ENCODE measurements around the gene EMID1. TPM values are rescaled to one million over a fixed set of nuclear protein-coding genes. Genes with fewer than 3 reads are reported as not detected.

The EMID1 gene
- total RNA-seq, result 1 to 10 TPM; 1.1 to 4.6 (median 2.3) TPM

DNA sequence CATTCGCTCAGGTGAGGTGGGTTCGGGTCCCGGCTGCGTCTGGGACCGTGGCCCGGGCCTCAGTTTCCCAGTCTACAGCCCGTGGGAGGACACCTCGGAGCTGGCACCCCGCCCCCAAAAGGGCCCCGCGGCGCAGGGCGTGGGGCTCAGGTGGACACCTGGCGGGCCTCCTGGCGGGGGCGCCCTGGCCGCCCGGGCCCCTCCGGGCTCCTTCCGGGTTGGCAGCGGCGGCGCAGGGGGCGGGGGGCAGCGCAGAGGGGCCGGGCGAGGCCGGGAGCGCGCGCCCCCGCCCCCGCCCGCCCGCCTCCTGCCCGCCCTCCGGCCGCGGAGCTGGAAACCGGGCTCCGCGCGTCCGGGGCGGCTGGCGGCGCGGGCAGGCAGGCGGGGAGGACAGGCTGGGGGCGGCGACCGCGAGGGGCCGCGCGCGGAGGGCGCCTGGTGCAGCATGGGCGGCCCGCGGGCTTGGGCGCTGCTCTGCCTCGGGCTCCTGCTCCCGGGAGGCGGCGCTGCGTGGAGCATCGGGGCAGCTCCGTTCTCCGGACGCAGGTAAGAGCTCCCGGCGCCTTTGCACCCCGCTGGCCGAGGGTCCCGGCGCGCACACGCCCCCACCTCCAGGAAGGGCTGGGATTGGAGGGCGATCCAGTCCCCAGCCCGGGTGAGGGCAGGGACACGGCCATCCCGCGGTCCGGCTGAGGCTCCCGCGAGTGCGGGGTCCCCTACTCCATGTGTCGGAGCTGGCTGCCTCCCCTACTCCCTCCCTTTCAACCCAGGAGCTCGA lies at the start of gene EMID1:
TSS of gene EMID1 (plus strand) at position 303 of the 778 bp plus-strand sequence. CDS start at position 446, 143 bp downstream.
- intact Hi-C loops (cut with DNase I; ENCODE audit: low total_unique reads), result no loop called here
- no peak within 1 kb of the TSS for H3K27ac ChIP-seq

DNA sequence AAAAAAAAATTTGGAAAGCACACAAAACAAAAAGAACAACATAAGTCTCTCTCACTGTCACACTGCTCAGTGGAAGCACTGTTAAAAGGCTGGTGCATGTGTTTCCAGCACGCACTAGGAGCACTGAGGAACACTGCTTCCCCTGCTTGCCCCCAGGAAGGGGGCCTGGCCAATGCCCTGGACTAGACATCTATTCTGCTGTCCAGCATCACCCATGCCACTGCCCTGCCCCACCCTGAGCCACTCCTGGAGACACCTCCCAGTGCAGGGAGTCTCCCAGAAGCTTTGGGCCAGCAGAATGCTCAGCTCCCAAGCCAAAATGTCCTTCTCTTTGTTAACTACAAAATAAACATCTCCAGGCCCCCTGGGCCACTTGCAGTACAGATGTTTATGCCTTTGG lies 49.7 kb upstream of the EMID1 start:
- intact Hi-C loops (cut with DNase I; ENCODE audit: low total_unique reads), result no loop called here
- Histone ChIP-seq H3K9me3 (no peaks in the 10 kb centered on the region), H3K27me3 (no peaks in the 10 kb centered on the region), H3K27ac (no peak overlapping the region), H3K4me1 (no peaks in the 10 kb centered on the region), H3K36me3 (no peaks in the 10 kb centered on the region), H3K4me3 (no peak overlapping the region)
- no peak for DNase-seq (ENCODE audit: low spot score in 2 of 2)
- TF ChIP-seq POLR2A (IDR thresholded peaks at IDR 0.05) (no peak), POLR2AphosphoS5 (IDR thresholded peaks at IDR 0.05) (no peak)
- TF ChIP-seq, protein P1, sequence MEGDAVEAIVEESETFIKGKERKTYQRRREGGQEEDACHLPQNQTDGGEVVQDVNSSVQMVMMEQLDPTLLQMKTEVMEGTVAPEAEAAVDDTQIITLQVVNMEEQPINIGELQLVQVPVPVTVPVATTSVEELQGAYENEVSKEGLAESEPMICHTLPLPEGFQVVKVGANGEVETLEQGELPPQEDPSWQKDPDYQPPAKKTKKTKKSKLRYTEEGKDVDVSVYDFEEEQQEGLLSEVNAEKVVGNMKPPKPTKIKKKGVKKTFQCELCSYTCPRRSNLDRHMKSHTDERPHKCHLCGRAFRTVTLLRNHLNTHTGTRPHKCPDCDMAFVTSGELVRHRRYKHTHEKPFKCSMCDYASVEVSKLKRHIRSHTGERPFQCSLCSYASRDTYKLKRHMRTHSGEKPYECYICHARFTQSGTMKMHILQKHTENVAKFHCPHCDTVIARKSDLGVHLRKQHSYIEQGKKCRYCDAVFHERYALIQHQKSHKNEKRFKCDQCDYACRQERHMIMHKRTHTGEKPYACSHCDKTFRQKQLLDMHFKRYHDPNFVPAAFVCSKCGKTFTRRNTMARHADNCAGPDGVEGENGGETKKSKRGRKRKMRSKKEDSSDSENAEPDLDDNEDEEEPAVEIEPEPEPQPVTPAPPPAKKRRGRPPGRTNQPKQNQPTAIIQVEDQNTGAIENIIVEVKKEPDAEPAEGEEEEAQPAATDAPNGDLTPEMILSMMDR (IDR thresholded peaks at IDR 0.05), result no peak

More for the DNA sequence above, at the start of gene EMID1:
- Histone ChIP-seq H3K9me3 (no peaks in the 10 kb centered on the region), H3K4me1 (no peaks in the 10 kb centered on the region), H3K27me3 (no peaks in the 10 kb centered on the region), H3K36me3 (no peaks in the 10 kb centered on the region), H3K4me3 (peak within 1 kb of the TSS; percentile 52 to 87 (median 63))
- TF ChIP-seq, protein P1 (IDR thresholded peaks at IDR 0.05), result no peak
- no peak for TF ChIP-seq POLR2AphosphoS5 (IDR thresholded peaks at IDR 0.05)
- DNase-seq (ENCODE audit: low spot score in 2 of 2), result no peak

DNA sequence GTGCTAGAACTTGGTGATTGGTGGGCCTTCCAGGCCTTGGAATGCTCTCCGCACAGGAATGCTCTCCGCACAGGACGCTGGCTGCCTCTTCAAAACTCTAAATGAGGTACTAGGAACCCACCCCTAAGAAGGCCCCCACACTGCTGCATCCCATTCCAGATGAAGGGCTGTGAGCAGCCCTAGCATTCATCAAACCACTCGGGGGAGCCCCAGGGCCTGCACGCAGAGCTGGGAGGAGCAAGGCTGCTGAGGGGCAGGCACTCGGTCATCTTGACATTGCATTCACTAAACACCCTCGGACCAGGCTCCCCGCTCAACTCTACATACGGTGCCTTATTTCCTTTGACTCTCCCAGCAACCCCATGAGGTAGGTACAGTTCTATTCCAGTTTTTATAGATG lies 49.2 kb upstream of the EMID1 start:
- H3K36me3 ChIP-seq, result no peaks in the 10 kb centered on the region
- H3K27me3 ChIP-seq, result no peaks in the 10 kb centered on the region
- intact Hi-C loops (cut with DNase I; ENCODE audit: low total_unique reads), result no loop called here
- H3K4me3 ChIP-seq, result no peak overlapping the region
- H3K9me3 ChIP-seq, result no peaks in the 10 kb centered on the region
- no peak for DNase-seq (ENCODE audit: low spot score in 2 of 2)
- H3K4me1 ChIP-seq, result no peaks in the 10 kb centered on the region
- TF ChIP-seq POLR2AphosphoS5 (IDR thresholded peaks at IDR 0.05), result no peak
- TF ChIP-seq, protein P1 (IDR thresholded peaks at IDR 0.05), result no peak
- TF ChIP-seq POLR2A (IDR thresholded peaks at IDR 0.05), result no peak
- H3K27ac ChIP-seq, result no peak overlapping the region

DNA sequence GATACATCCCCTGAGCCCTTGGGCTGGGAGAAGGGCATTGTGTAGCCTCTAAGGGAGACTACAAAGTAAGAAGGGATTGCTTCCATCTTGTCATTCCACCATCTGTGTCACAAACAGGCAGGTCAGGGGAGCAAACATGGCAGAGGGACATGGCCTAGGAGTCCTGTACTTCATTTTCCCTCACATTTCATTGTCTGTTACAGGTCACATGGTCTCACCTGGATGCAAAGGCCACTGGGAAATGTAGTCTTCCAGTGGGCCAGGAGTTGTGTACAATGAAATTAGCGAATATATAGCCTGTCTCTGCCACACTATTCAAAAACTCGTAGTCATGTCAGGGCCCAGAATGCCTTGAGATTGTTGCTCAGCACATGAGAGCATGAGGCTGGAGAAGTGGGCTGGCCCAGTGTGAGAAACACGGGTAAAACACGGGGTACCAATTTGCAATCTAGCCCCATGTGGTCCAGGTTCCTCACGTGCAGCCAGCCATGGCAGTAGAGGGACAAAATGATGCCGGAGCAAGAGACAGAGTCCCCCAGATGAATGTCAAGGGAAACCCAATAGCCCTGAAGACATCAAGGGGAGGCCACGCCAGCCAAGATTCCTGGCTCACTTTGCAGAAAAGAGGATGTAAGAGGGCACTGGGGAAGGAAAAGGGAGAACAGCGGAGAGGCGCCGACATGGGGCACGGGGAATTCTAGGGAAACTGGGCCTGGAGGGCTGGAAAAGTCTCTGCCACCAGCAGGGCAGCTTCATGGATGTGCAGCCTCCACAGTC lies 47.7 kb upstream of the EMID1 start:
- Histone ChIP-seq H3K4me3 (no peak overlapping the region), H3K27ac (no peak overlapping the region), H3K9me3 (no peaks in the 10 kb centered on the region), H3K27me3 (no peaks in the 10 kb centered on the region), H3K4me1 (no peaks in the 10 kb centered on the region), H3K36me3 (no peaks in the 10 kb centered on the region)
- no peak for TF ChIP-seq POLR2AphosphoS5 (IDR thresholded peaks at IDR 0.05)
- TF ChIP-seq, protein P1 (IDR thresholded peaks at IDR 0.05), result no peak
- no peak for TF ChIP-seq POLR2A (IDR thresholded peaks at IDR 0.05)
- DNase-seq (ENCODE audit: low spot score in 2 of 2), result no peak
- intact Hi-C loops (cut with DNase I; ENCODE audit: low total_unique reads), result no loop called here

DNA sequence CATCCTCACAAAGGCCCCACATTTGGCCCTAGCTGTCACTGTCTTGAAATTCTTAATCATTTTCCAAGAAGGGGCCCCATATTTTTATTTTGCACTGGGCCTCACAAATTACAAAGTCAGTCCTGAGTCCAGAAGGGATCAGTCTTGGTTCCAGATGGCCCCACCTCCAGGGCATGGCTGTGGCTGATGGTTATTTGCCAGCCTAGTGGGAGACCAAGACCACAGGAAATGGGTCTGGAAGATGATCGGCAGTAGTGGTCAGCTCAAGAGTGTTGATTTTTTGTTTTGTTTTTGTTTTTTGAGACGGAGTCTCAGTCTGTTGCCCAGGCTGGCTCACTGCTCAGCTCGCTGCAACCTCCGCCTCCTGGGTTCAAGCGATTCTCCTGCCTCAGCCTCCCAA lies 47.1 kb upstream of the EMID1 start:
- TF ChIP-seq, protein P1 (IDR thresholded peaks at IDR 0.05), result no peak
- no peak for TF ChIP-seq POLR2AphosphoS5 (IDR thresholded peaks at IDR 0.05)
- TF ChIP-seq POLR2A (IDR thresholded peaks at IDR 0.05), result no peak
- H3K27ac ChIP-seq, result no peak overlapping the region
- intact Hi-C loops (cut with DNase I; ENCODE audit: low total_unique reads), result no loop called here
- H3K4me1 ChIP-seq, result no peaks in the 10 kb centered on the region
- H3K4me3 ChIP-seq, result no peak overlapping the region
- no peaks in the 10 kb centered on the region for H3K27me3 ChIP-seq
- H3K9me3 ChIP-seq, result no peaks in the 10 kb centered on the region
- H3K36me3 ChIP-seq, result no peaks in the 10 kb centered on the region
- DNase-seq (ENCODE audit: low spot score in 2 of 2), result no peak
